IMR-90 (cell line): Measurements from ENCODE around the gene HECW1. TPM values are rescaled to one million over a fixed set of nuclear protein-coding genes. Genes with fewer than 3 reads are reported as not detected.
A peak's percentile ranks its signal among the peaks of the same experiment; 100 is the strongest.

Experiments used
- ATAC-seq: fragments of 200-7000 bp; cut with Tn5 transposase; 2 replicates; pipeline ENCODE4 v1.9.1; 2020; ENCODE audit warnings: low read depth, mild to moderate bottlenecking, moderate library complexity
- BruUV-seq: library from RNA; stranded (reverse); fragments of 400-500 nt; replicated peaks from 2 replicates; lab custom pipeline; 2021; lab: Mats Ljungman, UMichigan
- CTCF ChIA-PET: fragments of 300-600 bp; formaldehyde crosslinking; extraction: SDS; loops from one replicate; lab custom pipeline; 2021; ENCODE audit warnings: antibody characterized with exemption; lab: Yijun Ruan, JAX
- POLR2A ChIA-PET: fragments of 300-600 bp; sonication (Branson Sonifier 250); formaldehyde crosslinking; loops from one replicate; lab custom pipeline; 2022; ENCODE audit warnings: antibody characterized with exemption; ENCODE audit not compliant: unreplicated experiment; lab: Charles Lee
- DNase-seq: peaks from one replicate; pipeline ENCODE4 v3.0.0; 2013
- H2AFZ ChIP-seq: replicated peaks from 2 replicates; pipeline ENCODE3; 2013; ENCODE audit warnings: low read length, mild to moderate bottlenecking; ENCODE audit not compliant: poor library complexity
- H2AK5ac ChIP-seq: 2 replicates; pipeline ENCODE4 v1.6.1; 2013; ENCODE audit warnings: low read depth, low read length, inconsistent platforms
- H2AK9ac ChIP-seq: replicated peaks from 2 replicates; pipeline ENCODE3; 2013; ENCODE audit warnings: mild to moderate bottlenecking, low read depth, low read length, moderate library complexity; ENCODE audit not compliant: poor library complexity
- H2BK120ac ChIP-seq: 2 replicates; pipeline ENCODE4 v1.6.1; 2013; ENCODE audit warnings: low read depth, low read length, inconsistent platforms
- H2BK15ac ChIP-seq: 3 replicates; pipeline ENCODE4 v1.6.1; 2013; ENCODE audit warnings: low read depth, low read length, inconsistent platforms
- H2BK20ac ChIP-seq: 2 replicates; pipeline ENCODE4 v1.6.1; 2013; ENCODE audit warnings: low read depth, mild to moderate bottlenecking, inconsistent platforms, low read length, moderate library complexity
- H2BK5ac ChIP-seq: 2 replicates; pipeline ENCODE4 v1.6.1; 2013; ENCODE audit warnings: mild to moderate bottlenecking, low read depth, low read length, inconsistent platforms; ENCODE audit not compliant: poor library complexity, severe bottlenecking
- H3K14ac ChIP-seq: replicated peaks from 2 replicates; pipeline ENCODE4 v1.6.1; 2013; ENCODE audit warnings: low read depth, low read length, inconsistent platforms
- H3K18ac ChIP-seq: 2 replicates; pipeline ENCODE4 v1.6.1; 2013; ENCODE audit warnings: low read depth, low read length, control low read depth
- H3K23ac ChIP-seq: 2 replicates; pipeline ENCODE4 v1.6.1; 2013; ENCODE audit warnings: low read depth, low read length, inconsistent platforms
- H3K27ac ChIP-seq: 2 replicates; pipeline ENCODE4 v1.5.1; 2013; ENCODE audit warnings: mild to moderate bottlenecking, control low read depth, low read length; ENCODE audit not compliant: insufficient read depth
- H3K27me3 ChIP-seq: 2 replicates; pipeline ENCODE4 v1.6.1; 2013; ENCODE audit warnings: low read length; ENCODE audit not compliant: control insufficient read depth, insufficient read depth
- H3K36me3 ChIP-seq: 2 replicates; pipeline ENCODE4 v1.6.1; 2013; ENCODE audit warnings: low read length, mixed read lengths; ENCODE audit not compliant: control insufficient read depth, insufficient read depth
- H3K4ac ChIP-seq: 2 replicates; pipeline ENCODE4 v1.6.1; 2013; ENCODE audit warnings: low read depth, low read length, inconsistent platforms
- H3K4me1 ChIP-seq: 2 replicates; pipeline ENCODE4 v1.6.1; 2013; ENCODE audit warnings: low read length, mixed read lengths; ENCODE audit not compliant: control insufficient read depth, insufficient read depth
- H3K4me2 ChIP-seq: 2 replicates; pipeline ENCODE4 v1.6.1; 2013; ENCODE audit warnings: low read depth, mild to moderate bottlenecking, control low read depth, low read length, moderate library complexity
- H3K4me3 ChIP-seq: 2 replicates; pipeline ENCODE4 v1.5.1; 2013; ENCODE audit warnings: low read depth, mild to moderate bottlenecking, control low read depth, low read length, moderate library complexity; ENCODE audit not compliant: insufficient read depth
- H3K56ac ChIP-seq: 2 replicates; pipeline ENCODE4 v1.6.1; 2013; ENCODE audit warnings: low read length, inconsistent platforms; ENCODE audit not compliant: insufficient read depth; ENCODE audit errors: extremely low read depth
- H3K79me1 ChIP-seq, 2 experiments: 2 replicates each; pipeline ENCODE4 v1.6.1; 2013; ENCODE audit warnings: low read length in 2 of 2, inconsistent platforms in 1 of 2, low read depth in 1 of 2
- H3K9ac ChIP-seq: 2 replicates; pipeline ENCODE4 v1.6.1; 2013; ENCODE audit warnings: low read depth, low read length, control low read depth
- H3K9me1 ChIP-seq: 2 replicates; pipeline ENCODE4 v1.6.1; 2013; ENCODE audit warnings: low read length, inconsistent platforms; ENCODE audit not compliant: insufficient read depth
- H3K9me3 ChIP-seq: 2 replicates; pipeline ENCODE4 v1.6.1; 2013; ENCODE audit warnings: low read length; ENCODE audit not compliant: control insufficient read depth, insufficient read depth
- H4K20me1 ChIP-seq: 2 replicates; pipeline ENCODE4 v1.6.1; 2013; ENCODE audit warnings: low read length, inconsistent platforms; ENCODE audit not compliant: insufficient read depth
- H4K5ac ChIP-seq: 2 replicates; pipeline ENCODE4 v1.6.1; 2013; ENCODE audit warnings: mild to moderate bottlenecking, low read depth, low read length, control low read depth
- H4K8ac ChIP-seq, 2 experiments: 2 replicates each; pipeline ENCODE4 v1.6.1; 2013; ENCODE audit warnings: low read depth in 2 of 2, low read length in 2 of 2, control low read depth in 1 of 2, inconsistent platforms in 1 of 2
- H4K91ac ChIP-seq: 2 replicates; pipeline ENCODE4 v1.6.1; 2013; ENCODE audit warnings: low read depth, low read length, inconsistent platforms; ENCODE audit not compliant: insufficient read depth
- BHLHE40 ChIP-seq: fragments of 150-350 bp; IDR thresholded peaks from 2 replicates; pipeline ENCODE4 v1.6.1; 2016; ENCODE audit warnings: mild to moderate bottlenecking, low read depth, low read length
- CEBPB ChIP-seq: IDR thresholded peaks from 2 replicates; pipeline ENCODE4 v1.6.1; 2012; ENCODE audit warnings: low read depth, low read length, improper control_type of control experiment
- CHD1 ChIP-seq: IDR thresholded peaks from 2 replicates; pipeline ENCODE4 v1.6.1; 2012; ENCODE audit warnings: low read depth, low read length, improper control_type of control experiment
- FOS ChIP-seq: fragments of 150-350 bp; IDR thresholded peaks from 2 replicates; pipeline ENCODE4 v1.6.1; 2016; ENCODE audit warnings: low read depth, low read length
- MAFK ChIP-seq: IDR thresholded peaks from 2 replicates; pipeline ENCODE4 v1.6.1; 2012; ENCODE audit warnings: low read depth, low read length, improper control_type of control experiment
- MAZ ChIP-seq: IDR thresholded peaks from 2 replicates; pipeline ENCODE4 v1.6.1; 2012; ENCODE audit warnings: low read depth, mild to moderate bottlenecking, low read length, improper control_type of control experiment, moderate library complexity, borderline replicate concordance
- MXI1 ChIP-seq: IDR thresholded peaks from 2 replicates; pipeline ENCODE4 v1.6.1; 2012; ENCODE audit warnings: low read depth, mild to moderate bottlenecking, low read length, moderate library complexity, borderline replicate concordance
- NFE2L2 ChIP-seq: fragments of 150-350 bp; IDR thresholded peaks from 2 replicates; pipeline ENCODE4 v1.6.1; 2016; ENCODE audit warnings: low read depth, mild to moderate bottlenecking, low read length
- POLR2A ChIP-seq: IDR thresholded peaks from 2 replicates; pipeline ENCODE4 v1.6.1; 2012; ENCODE audit warnings: mild to moderate bottlenecking, low read depth, low read length
- RAD21 ChIP-seq: IDR thresholded peaks from 2 replicates; pipeline ENCODE4 v1.6.1; 2012; ENCODE audit warnings: low read length, improper control_type of control experiment
- RCOR1 ChIP-seq: IDR thresholded peaks from 2 replicates; pipeline ENCODE4 v1.6.1; 2012; ENCODE audit warnings: mild to moderate bottlenecking, low read length, improper control_type of control experiment; ENCODE audit not compliant: insufficient replicate concordance
- RFX5 ChIP-seq: IDR thresholded peaks from 2 replicates; pipeline ENCODE4 v1.8.0; 2012; ENCODE audit warnings: low read depth, mild to moderate bottlenecking, low read length, moderate library complexity
- SMC3 ChIP-seq: fragments of 150-350 bp; IDR thresholded peaks from 2 replicates; pipeline ENCODE4 v1.6.1; 2016; ENCODE audit warnings: low read depth, mild to moderate bottlenecking, antibody characterized with exemption, low read length, moderate library complexity
- dilution Hi-C: fragments of 300-500 bp; cut with HindIII; formaldehyde crosslinking; loops from one replicate; pipeline ENCODE4 v1.14.3; 2018; ENCODE audit warnings: low sequenced_read_pairs; ENCODE audit not compliant: unreplicated experiment
- in situ Hi-C: fragments of 300-500 bp; cut with MboI; formaldehyde crosslinking; loops from 3 replicates; pipeline ENCODE4 v1.14.3; 2019; ENCODE audit warnings: low sequenced_read_pairs, inconsistent platforms, mixed read lengths
- intact Hi-C: fragments of 100-400 bp; cut with micrococcal nuclease; formaldehyde crosslinking; loops from 2 replicates; pipeline ENCODE4 v1.10.0; 2022
- polyA plus RNA-seq, 3 experiments: library from polyadenylated mRNA; depleted of rRNA; stranded (reverse); fragments of >200 nt; gene quantifications; 2 replicates each; pipeline ENCODE4 v1.2.3, GENCODE V29; 2012; ENCODE audit warnings: low replicate concordance in 1 of 3
- total RNA-seq: library from RNA; depleted of rRNA; stranded (reverse); fragments of >200 nt; gene quantifications from 2 replicates; pipeline ENCODE4 v1.2.3, GENCODE V29; 2012
- TF ChIP-seq, protein P1 (sequence below): fragments of 150-350 bp; IDR thresholded peaks from 2 replicates; pipeline ENCODE4 v1.6.1; 2017; ENCODE audit warnings: mild to moderate bottlenecking, antibody characterized with exemption, low read length, low read depth
- TF ChIP-seq, protein P2 (sequence below): conservative IDR thresholded peaks from 2 replicates; pipeline ENCODE4 v1.5.1; 2012; ENCODE audit warnings: mild to moderate bottlenecking, low read depth, low read length, improper control_type of control experiment
- TF ChIP-seq, protein P3 (sequence below): fragments of 150-350 bp; IDR thresholded peaks from 2 replicates; pipeline ENCODE4 v1.6.1; 2016; ENCODE audit warnings: low read depth, mild to moderate bottlenecking, low read length, moderate library complexity, borderline replicate concordance

Gene HECW1
- total and polyA plus RNA-seq, 2 of the 4 experiments (the other 2 are of a cell fraction), result 0.56 to 1.3 TPM

DNA sequence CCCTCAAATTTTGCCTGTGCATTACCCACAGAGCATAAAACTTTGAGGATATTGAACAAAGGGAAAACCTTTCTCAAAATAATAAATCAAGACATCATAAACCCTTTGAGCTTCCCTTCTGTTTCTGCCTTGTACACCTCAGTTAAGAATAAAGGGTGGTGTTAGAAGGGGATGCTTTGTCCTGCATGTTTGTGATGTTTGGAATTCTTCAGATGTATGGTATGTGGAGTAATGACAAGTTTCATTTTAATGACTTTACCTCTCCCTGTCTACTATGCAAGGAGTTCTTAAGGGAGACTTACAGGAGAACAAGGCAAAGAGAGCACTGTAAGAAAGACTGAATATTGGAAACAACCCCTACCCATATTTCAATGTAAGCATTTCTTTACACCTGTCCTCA lies 99.2 kb downstream of the HECW1 start:
- dilution Hi-C loops (no loop called here), intact Hi-C loops (no loop called here), in situ Hi-C loops (no loop called here)
- no peak overlapping the region for H2AK5ac ChIP-seq
- BruUV-seq, result no TSS peak
- H3K79me1 ChIP-seq, result no peaks in the 10 kb centered on the region
- POLR2A ChIA-PET, result no interaction called here
- H3K4ac ChIP-seq, result peak overlapping the region; percentile 26; the same call in 1 of the 2 replicates
- TF ChIP-seq RFX5 (no peak), BHLHE40 (no peak), CHD1 (no peak), POLR2A (no peak), MXI1 (no peak), CEBPB (no peak), RCOR1 (no peak), MAFK (no peak), NFE2L2 (no peak), MAZ (no peak), FOS (no peak), RAD21 (no peak), SMC3 (no peak)
- TF ChIP-seq, protein P1, sequence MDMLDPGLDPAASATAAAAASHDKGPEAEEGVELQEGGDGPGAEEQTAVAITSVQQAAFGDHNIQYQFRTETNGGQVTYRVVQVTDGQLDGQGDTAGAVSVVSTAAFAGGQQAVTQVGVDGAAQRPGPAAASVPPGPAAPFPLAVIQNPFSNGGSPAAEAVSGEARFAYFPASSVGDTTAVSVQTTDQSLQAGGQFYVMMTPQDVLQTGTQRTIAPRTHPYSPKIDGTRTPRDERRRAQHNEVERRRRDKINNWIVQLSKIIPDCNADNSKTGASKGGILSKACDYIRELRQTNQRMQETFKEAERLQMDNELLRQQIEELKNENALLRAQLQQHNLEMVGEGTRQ, result no peak
- TF ChIP-seq, protein P2, sequence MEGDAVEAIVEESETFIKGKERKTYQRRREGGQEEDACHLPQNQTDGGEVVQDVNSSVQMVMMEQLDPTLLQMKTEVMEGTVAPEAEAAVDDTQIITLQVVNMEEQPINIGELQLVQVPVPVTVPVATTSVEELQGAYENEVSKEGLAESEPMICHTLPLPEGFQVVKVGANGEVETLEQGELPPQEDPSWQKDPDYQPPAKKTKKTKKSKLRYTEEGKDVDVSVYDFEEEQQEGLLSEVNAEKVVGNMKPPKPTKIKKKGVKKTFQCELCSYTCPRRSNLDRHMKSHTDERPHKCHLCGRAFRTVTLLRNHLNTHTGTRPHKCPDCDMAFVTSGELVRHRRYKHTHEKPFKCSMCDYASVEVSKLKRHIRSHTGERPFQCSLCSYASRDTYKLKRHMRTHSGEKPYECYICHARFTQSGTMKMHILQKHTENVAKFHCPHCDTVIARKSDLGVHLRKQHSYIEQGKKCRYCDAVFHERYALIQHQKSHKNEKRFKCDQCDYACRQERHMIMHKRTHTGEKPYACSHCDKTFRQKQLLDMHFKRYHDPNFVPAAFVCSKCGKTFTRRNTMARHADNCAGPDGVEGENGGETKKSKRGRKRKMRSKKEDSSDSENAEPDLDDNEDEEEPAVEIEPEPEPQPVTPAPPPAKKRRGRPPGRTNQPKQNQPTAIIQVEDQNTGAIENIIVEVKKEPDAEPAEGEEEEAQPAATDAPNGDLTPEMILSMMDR, result no peak
- TF ChIP-seq, protein P3, sequence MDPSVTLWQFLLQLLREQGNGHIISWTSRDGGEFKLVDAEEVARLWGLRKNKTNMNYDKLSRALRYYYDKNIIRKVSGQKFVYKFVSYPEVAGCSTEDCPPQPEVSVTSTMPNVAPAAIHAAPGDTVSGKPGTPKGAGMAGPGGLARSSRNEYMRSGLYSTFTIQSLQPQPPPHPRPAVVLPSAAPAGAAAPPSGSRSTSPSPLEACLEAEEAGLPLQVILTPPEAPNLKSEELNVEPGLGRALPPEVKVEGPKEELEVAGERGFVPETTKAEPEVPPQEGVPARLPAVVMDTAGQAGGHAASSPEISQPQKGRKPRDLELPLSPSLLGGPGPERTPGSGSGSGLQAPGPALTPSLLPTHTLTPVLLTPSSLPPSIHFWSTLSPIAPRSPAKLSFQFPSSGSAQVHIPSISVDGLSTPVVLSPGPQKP, result no peak
- peak overlapping the region in 1 of 2 experiments; percentile 60; a peak in 2 of 4 replicates for H4K8ac ChIP-seq
- no peaks in the 10 kb centered on the region for H4K20me1 ChIP-seq
- no peaks in the 10 kb centered on the region; the same call in 1 of the 2 replicates for H3K27me3 ChIP-seq
- H3K14ac ChIP-seq, result no peak overlapping the region
- peaks cover 2% of the 10 kb centered on the region; the same call in 1 of the 2 replicates for H3K4me1 ChIP-seq
- ATAC-seq (peak; percentile 56), DNase-seq (no peak)
- H4K91ac ChIP-seq, result peak overlapping the region; percentile 11; the same call in 1 of the 2 replicates
- no peak overlapping the region for H4K5ac ChIP-seq
- CTCF ChIA-PET, result interaction anchor here (0.7 kb wide), 1 partner anchor 38 kb away, joined by 3 read pairs; no protein-coding TSS in a partner anchor
- no peak overlapping the region for H2AFZ ChIP-seq
- H3K27ac ChIP-seq, result no peak overlapping the region
- H3K36me3 ChIP-seq, result no peaks in the 10 kb centered on the region
- H3K18ac ChIP-seq, result no peak overlapping the region
- no peak overlapping the region for H3K4me3 ChIP-seq
- H2BK20ac ChIP-seq, result peak overlapping the region; percentile 75
- H3K9me3 ChIP-seq, result no peaks in the 10 kb centered on the region
- no peak overlapping the region for H2AK9ac ChIP-seq
- H3K4me2 ChIP-seq, result peak overlapping the region; percentile 51; the same call in 1 of the 2 replicates
- no peak overlapping the region for H2BK5ac ChIP-seq
- no peak overlapping the region for H3K9ac ChIP-seq
- no peak overlapping the region for H3K23ac ChIP-seq
- H2BK15ac ChIP-seq, result no peak overlapping the region
- H3K56ac ChIP-seq, result peak overlapping the region; percentile 29; the same call in 1 of the 2 replicates
- H3K9me1 ChIP-seq, result no peaks in the 10 kb centered on the region
- H2BK120ac ChIP-seq, result peak overlapping the region; percentile 7; the same call in 1 of the 2 replicates
